ENCODE measurements around the gene ZNF280D.

Gene ZNF280D

GRCh38 chr15:56732135-56732885, 999 bp downstream of the ZNF280D start:
- Histone ChIP-seq H3K36me3 (ENCODE audit: control insufficient read depth, low read depth, low read length) (no peaks in the 10 kb centered on the region), H3K4me3 (ENCODE audit: low read length) (peak overlapping the region; percentile 70), H3K9ac (ENCODE audit: low read length) (peak overlapping the region; percentile 85)

GRCh38 chr15:56731548-56731947, 1.8 kb downstream of the ZNF280D start:
- no peak overlapping the region for H3K9ac ChIP-seq (ENCODE audit: low read length)
- no peaks in the 10 kb centered on the region for H3K27me3 ChIP-seq (ENCODE audit: control insufficient read depth, insufficient read depth, low read length)
- no peaks in the 10 kb centered on the region for H3K36me3 ChIP-seq (ENCODE audit: control insufficient read depth, low read depth, low read length)
- peaks cover 11% of the 10 kb centered on the region for H3K9me3 ChIP-seq (ENCODE audit: control insufficient read depth, low read depth, low read length)
- H3K27ac ChIP-seq (ENCODE audit: low read length), result no peak overlapping the region
- H3K4me3 ChIP-seq (ENCODE audit: low read length), result peak overlapping the region; percentile 70
- H3K4me1 ChIP-seq (ENCODE audit: control insufficient read depth, low read depth, low read length), result peaks cover 8% of the 10 kb centered on the region

More at GRCh38 chr15:56732135-56732885, 999 bp downstream of the ZNF280D start:
- H3K9me3 ChIP-seq (ENCODE audit: control insufficient read depth, low read depth, low read length), result peaks cover 11% of the 10 kb centered on the region
- H3K27ac ChIP-seq (ENCODE audit: low read length), result peak overlapping the region; percentile 51
- H3K27me3 ChIP-seq (ENCODE audit: control insufficient read depth, insufficient read depth, low read length), result no peaks in the 10 kb centered on the region
- peaks cover 16% of the 10 kb centered on the region for H3K4me1 ChIP-seq (ENCODE audit: control insufficient read depth, low read depth, low read length)

DNA sequence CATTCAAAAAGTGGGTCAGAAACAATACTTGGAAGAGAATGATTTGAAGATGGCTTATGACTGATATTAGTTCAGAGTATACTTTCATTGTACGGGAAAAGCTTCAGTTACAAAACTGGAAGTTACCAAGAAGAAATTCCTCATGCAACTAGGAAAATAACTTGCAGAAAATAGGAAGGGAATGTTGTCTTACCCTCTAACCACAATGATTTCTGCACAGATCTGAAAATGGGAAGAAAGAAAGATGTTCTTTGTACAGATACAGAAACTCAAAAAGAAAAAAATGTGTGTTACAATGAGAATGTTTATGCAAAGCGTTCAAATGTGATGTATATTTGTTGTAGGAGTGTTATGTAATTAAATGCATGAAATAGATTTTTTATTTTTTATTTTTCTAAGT, 3.7 kb downstream of the ZNF280D start:
- H3K4me1 ChIP-seq (ENCODE audit: control insufficient read depth, low read depth, low read length), result peaks cover 8% of the 10 kb centered on the region
- H3K9me3 ChIP-seq (ENCODE audit: control insufficient read depth, low read depth, low read length), result peaks cover 9% of the 10 kb centered on the region
- no peaks in the 10 kb centered on the region for H3K27me3 ChIP-seq (ENCODE audit: control insufficient read depth, insufficient read depth, low read length)
- H3K4me3 ChIP-seq (ENCODE audit: low read length), result no peak overlapping the region
- no peaks in the 10 kb centered on the region for H3K36me3 ChIP-seq (ENCODE audit: control insufficient read depth, low read depth, low read length)
- no peak overlapping the region for H3K9ac ChIP-seq (ENCODE audit: low read length)
- H3K27ac ChIP-seq (ENCODE audit: low read length), result no peak overlapping the region

DNA sequence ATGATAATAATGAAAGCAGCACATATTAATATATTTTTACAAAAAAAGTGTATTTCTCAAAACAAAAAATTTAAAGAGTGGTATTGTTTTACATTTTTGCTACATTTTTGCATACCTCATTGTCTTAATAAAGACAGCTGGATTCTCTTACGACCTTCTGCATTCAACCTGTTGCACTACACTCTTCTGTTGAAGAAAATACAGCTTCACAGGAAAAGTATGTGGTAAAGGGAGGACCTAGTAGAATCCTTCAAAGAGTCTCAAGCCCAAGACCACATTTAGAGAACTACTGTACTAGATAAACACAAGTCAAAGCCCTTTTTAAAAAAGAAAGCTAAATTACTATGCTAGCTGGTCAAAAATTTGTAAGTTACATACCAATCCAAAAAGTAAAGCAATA, 7.9 kb downstream of the ZNF280D start:
- Histone ChIP-seq H3K27ac (ENCODE audit: low read length) (no peak overlapping the region), H3K36me3 (ENCODE audit: control insufficient read depth, low read depth, low read length) (no peaks in the 10 kb centered on the region), H3K4me3 (ENCODE audit: low read length) (no peak overlapping the region)

DNA sequence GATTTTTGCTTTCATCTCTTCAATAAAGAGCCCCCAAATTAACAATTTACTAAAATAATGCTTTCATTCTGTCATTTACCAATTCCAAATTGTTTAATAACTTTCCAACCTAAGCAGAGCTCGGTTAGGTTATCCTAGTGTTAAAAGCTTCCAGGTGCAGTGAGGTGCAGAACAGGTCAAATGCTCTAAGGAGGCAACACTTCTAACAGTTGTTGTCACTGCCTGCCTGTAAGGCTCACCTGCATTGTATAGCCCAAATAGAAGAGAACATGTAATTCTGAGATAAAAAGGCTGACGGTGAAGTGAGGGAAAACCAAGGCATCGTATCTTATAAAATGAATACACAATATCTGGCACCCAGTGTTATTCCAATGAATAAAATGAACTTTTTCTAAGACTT, 9.1 kb downstream of the ZNF280D start:
- no peaks in the 10 kb centered on the region for H3K36me3 ChIP-seq (ENCODE audit: control insufficient read depth, low read depth, low read length)
- no peak overlapping the region for H3K27ac ChIP-seq (ENCODE audit: low read length)
- H3K27me3 ChIP-seq (ENCODE audit: control insufficient read depth, insufficient read depth, low read length), result no peaks in the 10 kb centered on the region
- no peaks in the 10 kb centered on the region for H3K4me1 ChIP-seq (ENCODE audit: control insufficient read depth, low read depth, low read length)
- no peak overlapping the region for H3K4me3 ChIP-seq (ENCODE audit: low read length)
- H3K9ac ChIP-seq (ENCODE audit: low read length), result no peak overlapping the region
- H3K9me3 ChIP-seq (ENCODE audit: control insufficient read depth, low read depth, low read length), result no peaks in the 10 kb centered on the region

More for the DNA sequence above, 7.9 kb downstream of the ZNF280D start:
- Histone ChIP-seq H3K9ac (ENCODE audit: low read length) (no peak overlapping the region), H3K9me3 (ENCODE audit: control insufficient read depth, low read depth, low read length) (no peaks in the 10 kb centered on the region), H3K4me1 (ENCODE audit: control insufficient read depth, low read depth, low read length) (no peaks in the 10 kb centered on the region), H3K27me3 (ENCODE audit: control insufficient read depth, insufficient read depth, low read length) (no peaks in the 10 kb centered on the region)

GRCh38 chr15:56723787-56724186, 9.5 kb downstream of the ZNF280D start:
- Histone ChIP-seq H3K27ac (ENCODE audit: low read length) (no peak overlapping the region), H3K27me3 (ENCODE audit: control insufficient read depth, insufficient read depth, low read length) (no peaks in the 10 kb centered on the region), H3K4me3 (ENCODE audit: low read length) (no peak overlapping the region), H3K36me3 (ENCODE audit: control insufficient read depth, low read depth, low read length) (no peaks in the 10 kb centered on the region), H3K4me1 (ENCODE audit: control insufficient read depth, low read depth, low read length) (peaks cover 3% of the 10 kb centered on the region), H3K9ac (ENCODE audit: low read length) (no peak overlapping the region), H3K9me3 (ENCODE audit: control insufficient read depth, low read depth, low read length) (no peaks in the 10 kb centered on the region)

DNA sequence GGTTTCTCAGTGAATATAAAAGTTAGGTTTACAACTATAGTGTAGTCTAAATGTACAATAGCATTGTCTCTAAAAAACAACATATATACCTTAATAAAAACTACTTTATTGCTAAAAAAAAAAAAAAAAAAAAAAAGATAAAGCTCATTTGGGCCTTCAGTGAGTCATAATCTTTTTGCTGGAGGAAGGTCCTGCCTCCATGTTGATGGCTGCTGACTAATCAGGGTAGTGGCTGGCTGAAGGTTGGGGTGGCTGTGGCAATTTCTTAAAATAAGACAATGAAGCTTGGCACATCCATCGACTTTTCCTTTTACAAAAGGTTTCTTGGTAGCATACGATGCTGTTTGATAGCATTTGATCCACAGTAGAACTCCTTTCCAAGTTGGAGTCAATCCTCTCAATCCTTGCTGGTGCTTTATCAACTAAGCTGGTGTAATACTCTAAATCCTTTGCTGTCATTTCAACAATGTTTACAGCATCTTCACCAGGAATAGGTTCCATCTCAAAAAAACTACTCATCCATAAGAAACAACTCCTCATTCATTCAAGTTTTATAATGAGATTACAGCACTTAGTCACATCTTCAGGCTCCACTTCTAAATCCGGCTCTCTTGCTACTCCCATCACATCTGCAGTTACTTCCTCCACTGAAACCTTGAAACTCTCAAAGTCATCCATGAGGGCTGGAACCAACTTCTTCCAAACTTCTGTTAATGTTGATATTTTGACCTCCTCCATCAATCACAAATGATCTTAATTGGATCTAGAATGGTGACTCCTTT, 13.3 kb downstream of the ZNF280D start:
- no peaks in the 10 kb centered on the region for H3K36me3 ChIP-seq (ENCODE audit: control insufficient read depth, low read depth, low read length)
- peaks cover 8% of the 10 kb centered on the region for H3K4me1 ChIP-seq (ENCODE audit: control insufficient read depth, low read depth, low read length)
- H3K4me3 ChIP-seq (ENCODE audit: low read length), result no peak overlapping the region
- no peaks in the 10 kb centered on the region for H3K27me3 ChIP-seq (ENCODE audit: control insufficient read depth, insufficient read depth, low read length)
- H3K9ac ChIP-seq (ENCODE audit: low read length), result no peak overlapping the region
- H3K27ac ChIP-seq (ENCODE audit: low read length), result no peak overlapping the region
- no peaks in the 10 kb centered on the region for H3K9me3 ChIP-seq (ENCODE audit: control insufficient read depth, low read depth, low read length)

- Histone ChIP-seq H3K4me1 (ENCODE audit: control insufficient read depth, low read depth, low read length) (peaks cover 8% of the 10 kb centered on the region), H3K9ac (ENCODE audit: low read length) (no peak overlapping the region), H3K27ac (ENCODE audit: low read length) (no peak overlapping the region), H3K27me3 (ENCODE audit: control insufficient read depth, insufficient read depth, low read length) (no peaks in the 10 kb centered on the region), H3K36me3 (ENCODE audit: control insufficient read depth, low read depth, low read length) (no peaks in the 10 kb centered on the region), H3K4me3 (ENCODE audit: low read length) (no peak overlapping the region), H3K9me3 (ENCODE audit: control insufficient read depth, low read depth, low read length) (no peaks in the 10 kb centered on the region)
Measured at GRCh38 chr15:56719021-56719612, 14.2 kb downstream of the ZNF280D start.

- Histone ChIP-seq H3K36me3 (ENCODE audit: control insufficient read depth, low read depth, low read length) (no peaks in the 10 kb centered on the region), H3K9ac (ENCODE audit: low read length) (no peak overlapping the region), H3K27me3 (ENCODE audit: control insufficient read depth, insufficient read depth, low read length) (no peaks in the 10 kb centered on the region), H3K9me3 (ENCODE audit: control insufficient read depth, low read depth, low read length) (no peaks in the 10 kb centered on the region), H3K27ac (ENCODE audit: low read length) (no peak overlapping the region), H3K4me1 (ENCODE audit: control insufficient read depth, low read depth, low read length) (peaks cover 8% of the 10 kb centered on the region), H3K4me3 (ENCODE audit: low read length) (no peak overlapping the region)
Measured at GRCh38 chr15:56718560-56718959, 14.7 kb downstream of the ZNF280D start.

DNA sequence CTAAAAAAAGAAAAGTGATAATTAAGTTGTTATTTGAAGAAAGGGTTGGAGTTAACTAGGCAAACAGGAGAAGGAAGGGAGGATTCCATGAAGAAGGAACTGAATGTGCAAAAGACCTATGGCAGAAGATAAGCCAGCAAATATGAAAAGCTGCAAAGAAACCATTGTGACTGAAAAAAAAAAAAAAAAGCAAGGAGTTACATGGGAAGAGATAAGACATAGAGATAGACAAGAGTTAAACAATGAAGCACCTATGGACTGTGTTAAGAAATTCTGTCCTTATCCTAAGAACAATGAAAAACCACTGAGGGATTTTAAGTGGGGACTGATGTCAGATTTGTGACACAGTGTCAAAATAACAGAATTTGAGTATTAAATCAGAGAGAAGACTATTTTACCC, 17.0 kb downstream of the ZNF280D start:
- Histone ChIP-seq H3K9me3 (ENCODE audit: control insufficient read depth, low read depth, low read length) (no peaks in the 10 kb centered on the region), H3K36me3 (ENCODE audit: control insufficient read depth, low read depth, low read length) (no peaks in the 10 kb centered on the region), H3K27me3 (ENCODE audit: control insufficient read depth, insufficient read depth, low read length) (no peaks in the 10 kb centered on the region), H3K9ac (ENCODE audit: low read length) (no peak overlapping the region), H3K4me1 (ENCODE audit: control insufficient read depth, low read depth, low read length) (peaks cover 8% of the 10 kb centered on the region), H3K27ac (ENCODE audit: low read length) (no peak overlapping the region), H3K4me3 (ENCODE audit: low read length) (no peak overlapping the region)

DNA sequence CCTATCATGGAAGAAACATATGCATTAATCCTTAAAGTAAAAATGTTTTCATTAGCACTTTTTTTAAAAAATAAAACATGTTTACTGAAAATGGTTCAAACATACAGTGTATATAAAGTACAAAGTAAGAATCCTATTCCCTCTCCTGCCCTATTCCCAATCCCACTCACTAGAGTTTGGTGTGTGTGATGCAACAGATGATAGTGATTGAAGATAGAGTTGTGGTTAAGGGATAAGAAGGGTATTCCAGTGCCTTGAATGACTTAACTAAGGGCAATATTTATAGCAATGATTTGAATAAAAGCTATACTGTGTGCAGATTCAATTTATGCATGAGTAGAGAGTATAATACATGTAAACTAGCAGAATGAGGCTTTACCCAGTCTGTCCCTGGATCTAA, 18.1 kb downstream of the ZNF280D start:
- Histone ChIP-seq H3K4me1 (ENCODE audit: control insufficient read depth, low read depth, low read length) (peaks cover 8% of the 10 kb centered on the region), H3K9ac (ENCODE audit: low read length) (no peak overlapping the region), H3K9me3 (ENCODE audit: control insufficient read depth, low read depth, low read length) (no peaks in the 10 kb centered on the region), H3K27ac (ENCODE audit: low read length) (no peak overlapping the region), H3K27me3 (ENCODE audit: control insufficient read depth, insufficient read depth, low read length) (no peaks in the 10 kb centered on the region), H3K36me3 (ENCODE audit: control insufficient read depth, low read depth, low read length) (no peaks in the 10 kb centered on the region), H3K4me3 (ENCODE audit: low read length) (no peak overlapping the region)

Measured in iPS-18a (cell line).